GM21360 (cell line): ENCODE data around the gene KLHL40.

Experiments
- ATAC-seq: cut with Tn5 transposase; IDR thresholded peaks from one replicate; pipeline ENCODE4 v1.9.1; 2021; ENCODE audit warnings: mild to moderate bottlenecking, moderate library complexity; ENCODE audit not compliant: unreplicated experiment

The KLHL40 gene

GRCh38 chr3:42667523-42668412 lies 17.6 kb upstream of the KLHL40 start:
- no peak for ATAC-seq

GRCh38 chr3:42668413-42668760 lies 16.9 kb upstream of the KLHL40 start:
- no peak for ATAC-seq

- no peak for ATAC-seq
Measured at GRCh38 chr3:42668793-42669217, 16.5 kb upstream of the KLHL40 start.

GRCh38 chr3:42670051-42670576 lies 15.2 kb upstream of the KLHL40 start:
- ATAC-seq = no peak

GRCh38 chr3:42670670-42671069 lies 14.7 kb upstream of the KLHL40 start:
- ATAC-seq = no peak

GRCh38 chr3:42672515-42672914 lies 12.8 kb upstream of the KLHL40 start:
- ATAC-seq = no peak

GRCh38 chr3:42673082-42673481 lies 12.3 kb upstream of the KLHL40 start:
- no peak for ATAC-seq

- ATAC-seq = no peak
Measured at GRCh38 chr3:42674146-42674545, 11.2 kb upstream of the KLHL40 start.

- no peak for ATAC-seq
Measured at GRCh38 chr3:42675909-42676308, 9.4 kb upstream of the KLHL40 start.

GRCh38 chr3:42678447-42678846 lies 6.9 kb upstream of the KLHL40 start:
- no peak for ATAC-seq

- ATAC-seq = no peak
Measured at GRCh38 chr3:42680271-42680670, 5.1 kb upstream of the KLHL40 start.

GRCh38 chr3:42680806-42681205 lies 4.5 kb upstream of the KLHL40 start:
- no peak for ATAC-seq

GRCh38 chr3:42681361-42682038 lies 3.8 kb upstream of the KLHL40 start:
- ATAC-seq = no peak

GRCh38 chr3:42682301-42683070 lies 2.9 kb upstream of the KLHL40 start:
- no peak for ATAC-seq

GRCh38 chr3:42683875-42684598 lies 1.3 kb upstream of the KLHL40 start:
- ATAC-seq = no peak

GRCh38 chr3:42684632-42685362 lies 540 bp upstream of the KLHL40 start:
- ATAC-seq = no peak

GRCh38 chr3:42685891-42686820 lies 819 bp downstream of the KLHL40 start:
- ATAC-seq = no peak

- no peak for ATAC-seq
Measured at GRCh38 chr3:42686832-42687650, 1.7 kb downstream of the KLHL40 start.
